ENCODE measurements around the gene C2CD4C.
"Not testable (repeated sequence)": the region's sequence is repeated elsewhere in the genome, so short reads cannot be mapped to it uniquely, and the experiment has no call there.

Gene C2CD4C

GRCh38 chr19:397941-398706, 10.8 kb downstream of the C2CD4C start:
- DNase-seq: no peak

DNA sequence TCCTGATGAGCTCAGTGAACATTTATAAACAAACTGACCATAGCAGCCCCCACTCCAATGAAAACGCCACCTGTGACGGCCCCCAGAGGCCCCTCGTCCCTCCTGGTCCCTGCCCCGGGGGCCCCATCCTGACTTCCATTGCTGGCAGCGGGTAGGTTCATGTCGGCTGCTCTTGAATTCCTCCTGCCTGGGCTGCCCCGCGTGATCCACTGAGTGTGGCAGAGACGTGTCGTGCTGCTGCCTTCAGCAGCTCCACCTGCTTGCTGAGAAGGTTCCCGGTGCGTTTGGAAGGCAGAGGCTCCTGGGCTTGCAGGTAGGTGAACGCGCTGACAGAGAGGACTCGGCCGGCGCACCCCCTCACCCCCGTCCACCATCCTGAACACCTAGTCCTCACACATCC, 11.6 kb downstream of the C2CD4C start:
- no peak for DNase-seq

DNA sequence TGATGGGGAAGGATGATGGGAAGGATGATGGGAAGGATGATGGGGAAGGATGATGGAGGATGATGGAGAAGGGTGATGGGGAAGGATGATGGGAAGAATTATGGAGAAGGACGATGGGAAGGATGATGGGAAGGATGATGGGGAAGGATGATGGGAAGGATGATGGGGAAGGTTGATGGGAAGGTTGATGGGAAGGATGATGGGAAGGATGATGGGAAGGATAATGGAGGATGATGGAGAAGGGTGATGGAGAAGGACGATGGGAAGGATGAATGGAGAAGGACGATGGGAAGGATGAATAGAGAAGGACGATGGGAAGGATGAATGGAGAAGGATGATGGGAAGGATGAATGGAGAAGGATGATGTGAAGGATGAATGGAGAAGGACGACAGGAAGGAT, 13.5 kb downstream of the C2CD4C start:
- DNase-seq: no peak

DNA sequence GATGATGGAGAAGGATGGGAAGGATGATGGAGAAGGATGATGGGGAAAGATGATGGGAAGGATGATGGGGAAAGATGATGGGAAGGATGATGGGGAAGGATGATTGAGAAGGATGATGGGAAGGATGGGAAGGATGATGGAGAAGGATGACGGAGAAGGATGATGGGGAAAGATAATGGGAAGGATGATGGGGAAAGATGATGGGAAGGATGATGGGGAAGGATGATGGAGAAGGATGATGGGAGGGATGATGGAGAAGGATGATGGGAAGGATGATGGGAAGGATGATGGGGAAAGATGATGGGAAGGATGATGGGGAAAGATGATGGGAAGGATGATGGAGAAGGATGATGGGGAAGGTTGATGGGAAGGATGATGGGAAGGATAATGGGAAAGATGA, 14.1 kb downstream of the C2CD4C start:
- not testable (repeated sequence) for DNase-seq

- not testable (repeated sequence) for DNase-seq
Measured at GRCh38 chr19:393560-393959, 15.4 kb downstream of the C2CD4C start.

DNA sequence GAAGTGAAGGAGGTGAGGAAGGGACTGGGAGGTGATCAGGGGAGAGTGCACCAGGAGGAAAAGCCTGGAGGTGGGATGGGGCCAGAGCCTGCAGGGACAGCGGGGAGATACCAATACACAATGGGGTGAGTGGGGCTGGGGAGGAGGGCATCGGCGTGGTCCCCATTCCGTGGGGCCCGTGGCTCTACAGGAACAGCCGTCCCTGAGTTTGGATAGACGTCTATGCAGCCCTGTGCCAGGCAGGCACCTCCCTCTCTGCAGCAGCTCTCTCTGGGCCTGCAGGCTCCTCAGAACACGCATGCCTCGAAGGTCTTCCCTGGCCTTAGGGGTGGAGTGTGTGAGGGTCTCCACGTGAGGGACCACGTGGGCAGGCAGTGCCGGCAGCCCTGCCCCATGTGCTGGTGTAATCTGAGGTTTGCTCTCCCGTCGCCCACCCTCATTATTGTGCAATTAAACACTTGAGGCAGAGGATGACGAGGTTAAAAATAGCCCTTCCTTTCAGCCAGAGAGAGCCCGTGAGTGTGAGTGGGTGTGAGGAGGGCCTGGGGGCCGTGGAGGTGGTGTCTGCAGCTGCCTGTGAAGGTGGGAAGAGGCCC, 16.5 kb downstream of the C2CD4C start:
- no peak for DNase-seq

GRCh38 chr19:391726-392374, 17.1 kb downstream of the C2CD4C start:
- DNase-seq: no peak

DNA sequence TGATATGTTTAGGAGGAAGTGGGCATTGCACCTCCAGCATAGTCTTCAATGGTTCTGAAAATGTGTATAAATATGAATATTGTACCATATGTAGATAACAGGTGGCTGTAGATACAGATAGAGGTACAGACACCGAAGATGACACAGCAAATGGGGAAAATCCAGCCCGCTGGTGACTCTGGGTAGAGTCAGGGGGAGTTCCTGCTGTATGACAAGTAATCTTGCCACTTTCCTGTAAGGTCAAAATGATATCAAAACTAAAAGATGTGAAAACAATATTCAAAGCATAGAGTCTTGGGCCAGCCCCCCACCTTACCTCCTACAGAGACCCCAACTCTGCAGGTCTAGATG, 17.8 kb downstream of the C2CD4C start:
- DNase-seq: no peak

- DNase-seq: no peak
Measured at GRCh38 chr19:390386-391206, 18.4 kb downstream of the C2CD4C start.

DNA sequence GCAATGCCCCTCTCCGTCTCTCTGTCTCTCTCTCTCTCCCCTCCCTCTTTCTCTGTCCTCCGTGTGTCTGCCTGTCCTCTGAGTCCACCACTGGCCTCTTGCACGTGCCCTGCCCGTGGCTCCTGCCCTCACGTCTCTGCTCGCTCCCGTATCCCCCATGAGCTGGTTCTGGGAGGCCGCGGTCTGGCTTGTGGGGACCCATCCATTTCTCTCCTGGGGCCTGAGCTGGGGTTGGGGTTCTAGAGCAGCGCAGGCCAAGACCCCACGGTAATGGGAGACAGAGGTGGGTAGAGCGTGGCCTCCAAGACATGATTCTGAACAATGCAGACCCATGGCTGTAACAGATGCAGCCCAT, 19.0 kb downstream of the C2CD4C start:
- no peak for DNase-seq

DNA sequence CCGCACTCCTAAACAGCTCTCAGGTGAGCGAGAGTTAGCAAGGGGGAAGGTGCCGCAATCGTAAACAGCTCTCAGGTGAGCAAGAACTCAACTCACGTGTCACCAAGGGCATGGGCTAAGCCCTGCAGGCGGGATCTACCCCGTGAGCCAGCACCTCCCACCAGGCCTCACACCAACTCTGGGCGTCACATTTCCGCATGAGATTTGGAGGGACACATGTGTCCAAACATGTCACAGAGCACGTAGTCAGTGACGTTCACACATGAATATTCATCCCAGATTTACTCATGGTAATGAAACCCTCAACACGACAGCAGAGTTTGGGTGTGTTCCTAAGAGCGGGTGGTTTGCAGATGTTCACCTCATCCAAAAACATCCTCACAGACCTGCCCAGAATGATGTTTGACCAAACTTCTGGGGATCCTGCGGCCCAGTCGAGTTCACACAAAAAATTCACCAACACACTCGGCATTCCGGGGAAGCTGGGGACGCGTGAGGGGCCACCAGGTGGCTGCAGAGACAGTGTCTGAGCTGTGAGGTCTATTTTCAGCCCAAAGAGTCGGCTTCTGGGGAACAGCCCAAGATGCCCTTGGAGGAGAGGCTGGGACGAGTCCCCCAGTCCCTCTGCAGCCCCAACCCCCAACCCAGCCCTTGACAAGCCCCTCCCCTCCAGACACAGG, 19.6 kb downstream of the C2CD4C start:
- DNase-seq: no peak

- no peak for DNase-seq
Measured at GRCh38 chr19:388691-389090, 20.3 kb downstream of the C2CD4C start.

DNA sequence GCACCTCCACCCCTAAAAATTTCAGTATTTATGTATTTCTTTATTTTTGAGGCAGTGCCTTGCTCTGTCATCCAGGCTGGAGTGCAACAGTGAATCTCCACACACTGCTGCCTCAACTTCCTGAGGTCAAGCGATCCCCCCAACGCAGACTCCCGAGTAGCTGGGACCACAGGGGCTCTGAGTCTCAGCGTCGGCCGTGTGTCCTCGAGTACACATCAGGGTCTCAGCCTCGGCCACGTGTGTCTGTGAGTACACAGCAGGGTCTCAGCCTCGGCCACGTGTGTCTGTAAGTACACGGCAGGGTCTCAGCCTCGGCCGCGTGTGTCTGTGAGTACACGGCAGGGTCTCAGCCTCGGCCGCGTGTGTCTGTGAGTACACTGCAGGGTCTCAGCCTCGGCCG, 21.2 kb downstream of the C2CD4C start:
- no peak for DNase-seq

GRCh38 chr19:386632-387301, 22.2 kb downstream of the C2CD4C start:
- DNase-seq: not testable (repeated sequence)

DNA sequence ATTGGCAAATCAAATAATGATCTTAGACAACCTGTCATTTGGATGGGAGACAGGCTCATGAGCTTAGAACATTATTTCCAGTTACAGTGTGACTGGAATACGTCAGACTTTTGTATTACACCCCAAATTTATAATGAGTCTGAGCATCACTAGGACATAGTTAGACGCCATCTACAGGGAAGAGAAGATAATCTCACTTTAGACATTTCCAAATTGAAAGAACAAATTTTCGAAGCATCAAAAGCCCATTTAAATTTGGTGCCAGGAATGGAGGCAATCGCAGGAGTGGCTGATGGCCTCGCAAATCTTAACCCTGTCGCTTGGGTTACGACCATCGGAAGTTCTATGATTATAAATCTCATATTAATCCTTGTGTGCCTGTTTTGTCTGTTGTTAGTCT, 22.8 kb downstream of the C2CD4C start:
- not testable (repeated sequence) for DNase-seq

DNA sequence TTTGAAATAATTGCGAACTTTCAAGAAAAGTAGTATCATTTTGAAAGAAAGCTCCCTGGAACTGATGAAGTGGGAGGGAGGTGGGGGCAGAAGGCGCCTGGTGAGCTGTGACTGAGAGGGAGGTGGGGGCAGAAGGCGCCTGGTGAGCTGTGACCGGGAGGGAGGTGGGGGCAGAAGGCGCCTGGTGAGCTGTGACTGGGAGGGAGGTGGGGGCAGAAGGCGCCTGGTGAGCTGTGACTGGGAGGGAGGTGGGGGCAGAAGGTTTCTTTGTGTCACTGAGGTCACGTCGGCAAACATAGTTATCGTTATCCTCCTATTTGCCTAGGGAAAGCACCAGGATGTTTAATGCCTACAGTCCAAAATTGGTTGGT, 24.2 kb downstream of the C2CD4C start:
- DNase-seq: no peak

DNA sequence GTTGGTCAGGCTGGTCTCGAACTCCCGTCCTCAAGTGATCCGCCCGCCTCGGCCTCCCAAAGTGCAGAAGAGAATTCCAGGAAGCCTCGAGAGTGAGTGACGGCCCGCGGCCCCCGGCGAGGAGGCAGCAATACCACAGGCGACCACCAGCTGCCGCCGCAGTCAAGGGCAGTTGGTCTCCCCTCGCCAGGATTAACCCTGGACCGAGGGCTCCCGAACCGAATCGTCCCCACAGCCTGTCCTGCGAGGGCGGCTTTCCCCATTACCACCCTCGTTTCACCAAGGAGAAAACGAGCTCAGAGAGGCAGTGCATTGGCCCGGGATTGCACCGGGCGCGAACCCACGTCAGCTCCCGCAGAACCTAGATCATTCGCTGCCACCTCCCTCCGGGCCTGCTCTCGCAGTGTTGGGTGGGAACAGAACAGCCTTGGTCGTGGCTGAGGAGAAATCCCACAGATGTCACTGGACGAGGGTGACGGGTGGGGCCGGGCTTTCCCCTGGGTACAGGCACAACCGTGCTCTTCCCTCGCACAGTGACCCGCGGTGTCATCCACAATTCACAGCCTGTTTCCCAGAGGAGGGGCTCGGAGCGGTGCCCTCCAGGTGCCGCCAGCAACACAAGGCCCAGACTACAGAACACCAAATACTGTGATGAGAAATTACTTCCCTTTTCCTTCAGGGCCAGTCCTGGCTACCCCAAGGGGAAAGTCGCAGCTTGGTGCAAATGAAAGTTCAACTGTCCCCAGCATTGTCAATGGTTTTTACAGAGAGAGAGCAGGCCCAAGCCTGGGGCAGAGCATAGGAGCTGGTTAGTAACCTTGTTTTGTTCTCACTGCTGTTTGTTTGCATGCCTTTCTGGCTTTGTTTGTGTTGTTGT, 24.8 kb downstream of the C2CD4C start:
- no peak for DNase-seq

GRCh38 chr19:383040-383439, 25.9 kb downstream of the C2CD4C start:
- DNase-seq: no peak

DNA sequence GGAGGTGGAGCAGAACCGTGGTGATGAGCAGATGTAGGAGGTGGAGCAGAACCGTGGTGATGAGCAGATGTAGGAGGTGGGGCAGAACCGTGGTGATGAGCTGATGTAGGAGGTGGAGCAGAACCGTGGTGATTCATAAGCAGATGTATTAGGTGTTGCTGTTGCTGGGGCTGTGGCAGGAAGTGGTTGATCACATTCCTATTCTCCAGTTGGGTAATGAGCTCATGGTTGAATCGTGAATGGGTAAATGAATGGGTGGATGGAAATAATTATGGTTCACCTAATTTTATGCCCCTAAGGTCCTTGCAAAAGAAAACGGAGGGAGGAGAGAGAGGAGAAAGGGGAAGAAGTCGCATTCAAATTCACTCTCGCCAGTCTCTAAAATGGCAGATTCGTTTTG, 26.4 kb downstream of the C2CD4C start:
- DNase-seq: not testable (repeated sequence)

GRCh38 chr19:381901-382300, 27.0 kb downstream of the C2CD4C start:
- DNase-seq: not testable (repeated sequence)

- not testable (repeated sequence) for DNase-seq
Measured at GRCh38 chr19:380618-381219, 28.2 kb downstream of the C2CD4C start.
